ENCODE results near the gene GREM2.

Gene GREM2

GRCh38 chr1:240562779-240563178, 49.2 kb downstream of the GREM2 start:
- DNase-seq (ENCODE audit: low read depth in 2 of 3, low spot score in 1 of 3), result no peak

- no peak for DNase-seq (ENCODE audit: low read depth in 2 of 3, low spot score in 1 of 3)
These were observed 49.8 kb downstream of the GREM2 start for GRCh38 chr1:240562111-240562590.

DNA sequence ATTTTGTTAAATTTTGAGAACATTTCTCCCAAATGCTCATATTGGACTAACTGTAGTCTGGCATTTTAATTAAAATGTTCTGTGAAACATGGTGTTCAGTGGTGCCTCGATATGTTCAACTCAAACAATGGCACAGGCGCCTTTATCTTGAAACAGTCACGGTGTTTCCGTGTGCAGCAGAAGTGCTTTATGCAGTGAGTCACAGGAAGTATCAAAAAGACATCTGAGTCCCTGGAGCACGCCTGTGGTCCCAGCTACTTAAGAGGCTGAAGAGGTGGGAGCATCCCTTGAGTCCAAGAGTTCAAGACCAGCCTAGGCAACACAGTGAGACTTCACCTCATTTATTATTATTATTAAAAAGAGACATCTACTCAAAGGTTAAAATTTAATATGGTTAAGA, 52.2 kb downstream of the GREM2 start:
- no peak for DNase-seq (ENCODE audit: low read depth in 2 of 3, low spot score in 1 of 3)

- no peak for DNase-seq (ENCODE audit: low read depth in 2 of 3, low spot score in 1 of 3)
These were observed 56.4 kb downstream of the GREM2 start for GRCh38 chr1:240555524-240555923.

DNA sequence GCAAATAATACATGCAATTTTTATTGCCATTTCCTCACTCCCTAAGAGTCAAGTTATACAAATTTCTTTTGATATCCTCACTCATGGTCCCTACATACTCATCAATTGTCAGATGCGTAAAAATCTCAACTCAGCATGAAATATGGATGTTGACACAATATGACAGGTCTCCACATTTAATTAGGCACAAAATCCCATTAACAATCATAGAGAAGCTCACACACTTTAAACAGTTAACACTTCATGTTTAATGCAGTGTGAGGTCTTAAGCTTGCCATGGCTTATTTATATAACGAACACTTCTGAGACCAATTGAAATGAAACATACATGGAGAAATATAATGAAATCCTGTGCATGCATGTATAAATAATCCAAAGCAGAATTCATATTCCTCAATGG, 58.6 kb downstream of the GREM2 start:
- DNase-seq (ENCODE audit: low read depth in 2 of 3, low spot score in 1 of 3), result no peak

GRCh38 chr1:240539769-240540414, 72.1 kb downstream of the GREM2 start:
- no peak for DNase-seq (ENCODE audit: low read depth in 2 of 3, low spot score in 1 of 3)

DNA sequence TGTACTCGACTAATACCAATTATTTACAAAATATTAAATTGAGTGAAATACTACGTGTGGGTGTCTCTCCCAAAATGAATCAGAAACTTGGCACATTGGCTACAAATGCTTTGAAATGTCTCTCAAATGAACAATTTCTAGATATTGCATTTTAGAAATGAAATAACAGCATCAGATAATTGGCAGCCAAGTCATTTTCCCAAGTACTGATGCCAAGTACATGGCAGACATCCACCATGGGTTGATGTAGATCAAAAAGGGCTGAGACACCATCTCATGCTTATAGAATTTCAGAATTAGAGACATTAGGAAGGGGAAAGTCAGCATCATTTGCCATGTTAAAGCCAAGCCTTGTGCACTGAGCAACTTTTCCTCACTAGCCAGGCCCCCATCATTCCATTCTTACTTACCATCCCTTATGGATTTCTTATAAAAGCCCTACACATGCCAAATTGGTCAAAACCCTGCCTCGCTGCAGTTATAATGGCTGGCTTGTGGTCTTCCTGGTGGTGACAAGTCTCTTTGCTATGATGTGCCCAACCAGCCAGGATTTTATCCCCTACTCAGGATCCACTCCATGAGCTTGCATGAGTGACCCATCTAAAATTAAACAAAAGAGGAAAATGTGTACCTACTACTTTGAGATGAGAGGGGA, 73.1 kb downstream of the GREM2 start:
- DNase-seq (ENCODE audit: low read depth in 2 of 3, low spot score in 1 of 3), result no peak

DNA sequence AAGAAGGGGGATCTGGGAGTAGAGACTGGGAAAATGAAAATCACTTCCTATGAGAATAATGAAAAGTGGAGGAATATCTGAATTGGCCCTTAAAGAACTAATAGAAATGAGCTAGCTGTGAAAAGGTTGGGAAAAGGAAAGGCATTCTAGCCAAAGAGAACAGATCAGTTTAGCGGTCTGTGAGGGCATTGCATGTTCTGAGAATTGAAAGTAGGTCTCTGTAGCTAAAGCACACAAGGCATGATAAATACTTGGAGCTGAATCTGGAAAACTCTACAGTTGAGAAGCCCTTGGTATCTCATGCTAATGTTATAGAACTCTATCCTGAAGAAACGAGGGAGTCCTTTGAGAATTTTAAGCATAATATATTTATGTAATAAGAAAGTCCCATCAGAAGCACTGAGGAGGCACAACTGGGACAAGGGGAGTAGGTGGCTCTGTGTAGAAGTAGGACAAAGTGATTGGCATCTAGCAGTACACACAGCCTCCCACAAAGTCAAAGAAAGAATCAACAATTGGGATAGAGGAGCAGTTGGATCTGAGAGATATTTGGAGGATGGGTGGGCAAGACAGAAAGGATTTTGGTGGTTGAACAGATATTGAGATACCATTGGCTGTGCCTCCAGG, 78.7 kb downstream of the GREM2 start:
- DNase-seq (ENCODE audit: low read depth in 2 of 3, low spot score in 1 of 3), result no peak

GRCh38 chr1:240528591-240528990, 83.4 kb downstream of the GREM2 start:
- no peak for DNase-seq (ENCODE audit: low read depth in 2 of 3, low spot score in 1 of 3)

DNA sequence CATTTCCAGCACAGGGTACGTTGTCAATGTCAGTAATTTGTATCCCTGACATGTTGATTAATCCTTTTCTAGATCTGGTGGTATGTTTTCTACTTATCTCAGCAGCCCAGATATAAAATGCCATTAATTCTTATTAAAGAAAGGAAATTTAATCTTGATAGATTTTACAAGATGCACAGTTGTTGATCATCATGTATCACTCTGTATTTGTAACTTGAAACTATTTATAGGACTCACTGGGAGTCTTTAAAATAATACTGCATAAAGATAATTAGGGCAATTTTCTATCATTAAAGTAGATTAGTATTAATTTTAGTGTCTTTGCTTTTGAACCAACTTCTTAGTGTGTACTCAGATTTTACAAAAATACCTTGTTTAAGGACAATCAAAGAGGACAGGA, 84.9 kb downstream of the GREM2 start:
- no peak for DNase-seq (ENCODE audit: low read depth in 2 of 3, low spot score in 1 of 3)

DNA sequence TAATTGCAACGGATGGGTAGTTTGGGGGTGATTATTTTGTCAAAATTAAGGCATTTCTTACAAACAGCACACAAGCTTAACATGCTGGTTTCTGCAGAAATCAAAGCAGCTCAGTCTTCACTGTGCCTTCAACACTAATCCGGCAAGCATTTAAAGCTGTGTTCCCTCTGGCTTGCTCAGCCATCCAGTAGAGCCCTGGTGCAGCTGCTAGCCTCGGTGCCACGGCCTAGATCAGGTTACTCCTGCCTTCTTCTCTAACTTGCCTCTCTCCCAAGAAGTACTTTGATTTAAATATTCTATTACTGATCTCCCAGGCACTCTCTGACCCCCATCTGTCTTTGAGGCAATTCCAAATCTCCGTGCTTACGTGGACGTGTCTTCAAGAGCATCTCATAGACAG, 85.6 kb downstream of the GREM2 start:
- no peak for DNase-seq (ENCODE audit: low read depth in 2 of 3, low spot score in 1 of 3)

DNA sequence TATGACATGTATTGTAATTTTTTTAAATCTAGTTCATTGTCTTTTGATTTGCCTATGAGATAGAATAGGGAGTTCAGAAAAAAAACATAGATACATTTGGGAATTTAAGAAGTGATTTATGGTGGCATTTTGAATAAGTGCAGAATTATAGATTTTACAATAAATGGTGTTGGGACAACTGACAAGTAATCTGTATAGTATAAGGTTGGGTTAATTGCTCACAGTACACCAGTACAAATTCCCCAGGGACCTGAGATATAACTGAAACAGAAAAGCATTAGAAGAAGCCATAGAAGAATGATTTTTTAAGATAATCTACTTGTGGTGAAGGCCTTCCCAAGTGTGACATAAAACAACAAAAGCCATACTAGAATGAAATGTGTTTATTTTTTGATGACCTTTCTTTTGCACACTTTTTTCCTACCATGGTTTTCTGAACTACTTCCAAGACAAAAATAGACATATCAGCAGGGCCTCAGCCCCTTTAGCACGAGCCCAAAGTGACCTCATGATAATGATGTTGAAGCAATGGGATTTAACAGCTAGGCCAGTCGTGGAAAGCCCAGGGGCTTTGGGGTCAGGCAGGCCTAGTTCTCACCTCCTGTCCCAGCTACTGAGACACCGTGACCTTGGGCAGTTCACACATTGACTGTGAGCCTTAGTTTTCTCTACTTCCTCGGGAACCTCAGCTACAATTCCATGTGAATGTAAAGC, 87.4 kb downstream of the GREM2 start:
- no peak for DNase-seq (ENCODE audit: low read depth in 2 of 3, low spot score in 1 of 3)

- no peak for DNase-seq (ENCODE audit: low read depth in 2 of 3, low spot score in 1 of 3)
These were observed 89.7 kb downstream of the GREM2 start for GRCh38 chr1:240522122-240522822.

- no peak for DNase-seq (ENCODE audit: low read depth in 2 of 3, low spot score in 1 of 3)
These were observed 94.1 kb downstream of the GREM2 start for GRCh38 chr1:240517891-240518290.

DNA sequence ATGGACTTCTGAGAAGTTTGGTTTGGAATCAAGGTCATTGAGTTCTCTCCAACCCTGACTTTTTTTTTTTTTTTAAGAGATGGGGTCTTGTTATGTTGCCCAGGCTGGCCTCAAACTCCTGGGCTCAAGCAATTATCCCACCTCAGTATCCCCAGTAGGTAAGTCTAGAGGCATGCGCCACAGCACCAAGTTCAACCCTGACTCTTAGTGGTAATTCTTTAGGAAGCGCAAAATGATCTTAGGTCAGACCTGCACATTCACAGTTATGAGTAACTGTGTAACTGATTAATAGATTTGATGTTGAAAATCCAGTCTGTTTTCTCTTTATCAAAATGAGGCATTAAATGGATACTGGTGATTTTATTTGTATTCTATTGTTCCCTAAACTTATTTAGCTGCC, 95.9 kb downstream of the GREM2 start:
- DNase-seq (ENCODE audit: low read depth in 2 of 3, low spot score in 1 of 3), result no peak

- DNase-seq (ENCODE audit: low read depth in 2 of 3, low spot score in 1 of 3), result no peak
These were observed 96.5 kb downstream of the GREM2 start for GRCh38 chr1:240515505-240515904.

GRCh38 chr1:240511789-240512188, 100.2 kb downstream of the GREM2 start:
- DNase-seq (ENCODE audit: low read depth in 2 of 3, low spot score in 1 of 3), result no peak

DNA sequence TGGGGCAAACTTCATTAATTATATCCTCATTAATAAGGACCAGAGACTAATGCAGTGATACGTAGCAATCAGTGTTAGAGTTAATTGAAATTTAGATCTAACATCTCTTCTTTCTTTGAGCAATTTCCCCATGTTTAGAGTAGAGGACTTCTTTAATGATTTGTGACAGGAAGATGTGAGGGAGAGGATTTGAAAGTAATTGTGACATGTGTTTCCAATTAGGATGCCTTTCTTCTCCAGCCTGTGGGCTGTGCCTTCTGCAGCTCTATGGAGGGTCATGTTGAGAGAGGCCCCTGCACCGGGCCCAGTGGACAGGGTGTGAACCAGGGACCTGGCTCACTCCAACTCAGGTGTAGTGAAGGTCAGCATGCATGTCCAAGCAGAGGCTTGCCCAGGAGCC, 103.0 kb downstream of the GREM2 start:
- no peak for DNase-seq (ENCODE audit: low read depth in 2 of 3, low spot score in 1 of 3)

DNA sequence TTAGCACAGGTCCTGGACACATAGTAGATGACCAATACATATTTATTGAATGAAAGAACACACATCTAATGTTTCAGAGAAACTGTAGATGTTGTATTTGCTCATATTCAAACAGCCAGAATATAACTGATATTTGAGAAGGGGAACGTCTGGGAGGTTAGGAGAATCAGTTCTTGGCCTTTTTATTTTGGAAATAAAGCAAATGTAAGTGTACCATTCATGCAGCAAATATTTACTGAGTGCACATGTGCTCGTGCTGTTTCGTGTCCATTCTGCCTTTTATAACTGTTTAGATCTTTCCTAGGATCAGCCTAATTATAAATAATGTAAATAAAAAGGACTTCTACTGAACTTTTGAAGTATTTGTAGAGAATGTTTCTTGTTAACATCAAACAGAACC, 103.8 kb downstream of the GREM2 start:
- no peak for DNase-seq (ENCODE audit: low read depth in 2 of 3, low spot score in 1 of 3)

DNA sequence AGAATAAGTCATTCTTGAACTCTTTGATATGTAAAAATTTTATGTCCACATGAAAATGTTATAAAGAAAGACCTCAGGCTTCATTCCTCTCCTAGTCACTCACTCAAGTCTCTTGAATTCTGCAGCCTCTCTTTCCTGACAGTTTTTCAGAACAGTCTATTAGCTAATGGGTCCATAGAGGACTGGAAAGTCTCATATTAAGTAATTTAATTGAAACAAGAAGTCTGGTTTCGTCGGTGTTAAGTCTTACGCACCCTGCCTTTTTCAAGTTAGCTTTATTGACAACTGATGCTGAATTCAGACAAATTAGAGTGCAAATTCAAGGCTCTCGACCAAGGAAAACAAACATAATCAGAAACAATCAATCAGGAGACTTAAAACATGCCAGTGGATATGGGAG, 105.8 kb downstream of the GREM2 start:
- no peak for DNase-seq (ENCODE audit: low read depth in 2 of 3, low spot score in 1 of 3)

GRCh38 chr1:240503558-240503957, 108.4 kb downstream of the GREM2 start:
- no peak for DNase-seq (ENCODE audit: low read depth in 2 of 3, low spot score in 1 of 3)
